SKM-1 (cell line): ENCODE data around the gene TRAPPC1.
A peak's percentile ranks its signal among the peaks of the same experiment; 100 is the strongest.
"Not testable (repeated sequence)": the region's sequence is repeated elsewhere in the genome, so short reads cannot be mapped to it uniquely, and the experiment has no call there.

Experiments used
- DNase-seq: peaks from one replicate; lab custom pipeline; 2025; ENCODE audit not compliant: unreplicated experiment; lab: John Stamatoyannopoulos, UW

The TRAPPC1 gene, protein sequence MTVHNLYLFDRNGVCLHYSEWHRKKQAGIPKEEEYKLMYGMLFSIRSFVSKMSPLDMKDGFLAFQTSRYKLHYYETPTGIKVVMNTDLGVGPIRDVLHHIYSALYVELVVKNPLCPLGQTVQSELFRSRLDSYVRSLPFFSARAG

DNA sequence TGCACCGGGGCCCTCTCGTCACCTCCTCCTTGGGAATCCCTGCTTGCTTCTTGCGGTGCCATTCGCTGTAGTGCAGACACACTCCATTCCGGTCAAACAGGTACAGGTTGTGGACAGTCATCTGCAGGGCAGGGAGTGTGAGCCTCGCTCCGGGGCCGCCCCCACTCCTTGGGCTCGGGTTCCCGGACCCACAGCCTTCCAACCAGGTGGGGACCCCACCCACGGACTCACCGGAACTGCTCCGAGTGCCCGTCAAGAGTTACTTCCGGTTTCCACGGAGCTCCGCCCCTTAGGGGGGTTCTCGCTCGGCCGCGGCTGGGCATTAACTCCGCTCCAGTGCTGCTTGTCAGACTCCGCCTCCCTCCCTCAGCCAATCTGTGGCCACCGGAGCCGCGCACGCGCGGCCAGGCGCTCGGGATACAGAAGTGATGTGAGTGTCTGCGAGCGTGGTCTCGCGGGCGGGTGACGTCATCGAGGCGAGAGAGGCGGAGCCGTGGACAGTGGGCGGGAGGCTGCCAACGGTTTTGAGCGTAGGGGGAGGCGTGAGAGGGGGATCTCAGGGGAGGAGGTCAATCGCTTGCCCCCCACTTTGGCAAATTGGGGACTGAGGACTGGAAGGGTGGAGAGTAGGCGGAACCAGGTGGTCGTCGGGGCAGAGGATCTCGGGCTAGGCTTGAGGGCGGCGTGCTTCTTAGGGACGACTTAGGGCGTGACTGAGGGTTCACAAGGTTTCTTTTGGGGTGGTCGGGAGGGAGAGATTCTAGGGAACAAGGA, at the start of gene TRAPPC1, which contains the start of gene CNTROB:
TRAPPC1 (minus strand) TSS at position 238 of the 774 bp plus-strand sequence; CDS start at position 121, 117 bp downstream.
CNTROB (plus strand) TSS at position 498 of the 774 bp plus-strand sequence. CDS start 874 bp downstream, outside the sequence.
- peak; percentile 82 for DNase-seq

DNA sequence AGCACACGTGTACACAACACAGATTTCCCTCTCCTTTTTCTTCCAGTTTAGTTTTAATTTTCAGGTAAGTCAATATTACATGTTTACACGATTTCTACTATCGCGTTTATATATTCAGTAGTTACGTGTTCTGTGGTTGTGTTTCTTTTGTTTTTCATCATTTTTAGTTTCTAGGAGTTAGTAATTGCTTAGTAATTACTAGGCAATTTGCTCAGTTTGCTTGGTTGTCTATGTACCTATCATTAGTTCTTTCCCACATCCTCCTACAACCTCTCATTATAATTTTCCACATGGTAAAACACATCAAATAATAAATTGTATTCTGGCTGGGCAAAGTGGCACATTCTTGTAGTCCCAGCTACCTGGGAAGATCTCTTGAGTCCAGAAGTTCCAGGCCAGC, 46.1 kb upstream of the TRAPPC1 start:
- no peak for DNase-seq

DNA sequence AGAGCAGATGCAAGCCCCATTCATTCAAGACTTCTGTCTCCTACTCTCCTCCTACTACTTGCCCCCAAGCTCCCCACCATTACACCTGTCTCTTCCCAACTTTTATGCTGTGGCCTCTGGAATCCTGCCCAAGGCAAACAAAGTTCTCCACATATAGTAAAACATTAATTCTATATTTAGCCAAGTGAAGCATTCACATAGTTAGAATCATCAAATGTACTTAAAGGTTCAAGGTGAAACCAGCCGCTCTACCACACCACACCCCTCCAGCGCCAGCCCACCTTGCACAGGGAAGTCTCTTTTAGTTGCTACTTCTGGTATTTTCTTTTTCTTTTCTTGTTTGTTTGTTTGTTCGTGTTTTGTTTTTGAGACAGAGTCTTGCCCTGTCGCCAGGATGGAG, 45.3 kb upstream of the TRAPPC1 start:
- DNase-seq = no peak

DNA sequence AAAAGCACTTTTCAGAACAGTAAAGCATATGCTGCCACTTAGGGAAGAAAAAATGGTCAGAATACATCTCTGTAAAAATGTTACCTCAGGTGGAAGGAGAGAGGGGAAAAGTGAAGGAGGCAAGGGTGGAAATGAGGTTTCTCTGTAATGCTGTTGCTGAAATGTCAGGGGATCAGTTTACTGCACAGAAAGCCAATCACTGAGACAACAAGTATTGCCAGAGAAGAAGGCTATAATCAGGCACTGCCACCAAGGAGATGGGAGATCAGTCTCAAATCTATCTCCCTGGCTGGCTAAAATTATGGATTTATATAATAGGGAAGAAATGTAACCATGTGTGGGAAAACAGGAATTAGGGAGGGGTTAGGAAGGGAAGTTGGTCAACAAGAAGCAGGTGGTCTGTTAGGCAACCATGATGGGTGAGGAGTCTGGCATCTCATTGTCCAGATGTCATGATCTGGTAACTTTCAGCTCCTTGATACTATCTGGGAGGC, 42.9 kb upstream of the TRAPPC1 start:
- DNase-seq = no peak

DNA sequence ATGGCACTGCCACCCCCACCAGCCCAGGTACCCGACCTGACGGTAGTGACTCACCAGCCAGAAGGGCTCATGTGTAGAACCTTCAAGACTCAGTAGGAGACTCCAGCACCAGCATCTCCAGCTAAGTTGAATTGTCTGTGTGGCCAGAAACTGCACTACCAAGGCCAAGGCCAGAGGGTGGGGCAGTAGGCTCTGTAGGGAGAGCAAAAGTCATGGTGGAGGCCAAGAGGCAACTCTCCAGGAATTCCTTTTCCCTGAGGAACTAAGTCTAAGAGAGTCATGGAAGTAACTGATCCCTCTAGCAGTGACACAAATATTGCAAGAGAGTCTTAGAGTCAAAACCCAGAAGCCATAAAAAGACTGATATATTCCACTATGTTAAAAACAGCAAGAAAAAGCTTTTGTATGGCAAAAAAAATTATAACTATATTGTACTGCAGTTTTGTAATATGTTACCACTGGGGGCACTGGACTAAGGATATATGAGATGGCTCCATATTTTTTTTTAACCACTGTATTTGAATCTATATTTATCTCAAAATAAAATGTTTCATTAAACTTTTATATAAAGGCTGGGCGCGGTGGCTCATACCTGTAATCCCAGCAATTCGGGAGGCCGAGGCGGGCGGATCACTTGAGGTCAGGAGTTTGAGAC, 40.5 kb upstream of the TRAPPC1 start:
- DNase-seq = no peak

DNA sequence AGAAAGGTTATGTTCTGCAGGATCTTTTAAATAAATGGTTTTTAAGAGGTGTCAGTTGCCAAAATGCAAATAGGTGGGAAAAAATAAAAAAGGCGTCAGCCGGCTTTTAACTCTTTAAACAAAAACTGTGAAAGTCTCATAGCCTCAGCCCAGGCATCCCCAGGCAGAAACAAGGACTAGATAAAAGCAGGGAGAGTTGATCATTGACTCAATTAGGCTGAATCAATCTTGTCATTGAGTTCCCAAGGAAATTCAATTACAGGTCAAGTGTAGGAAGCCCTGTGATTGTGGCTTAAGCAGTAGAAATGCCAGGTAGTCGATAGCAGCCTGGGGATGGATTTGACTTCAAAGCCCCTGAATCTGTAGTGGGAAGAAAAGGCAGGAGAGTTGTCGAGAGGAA, 39.9 kb upstream of the TRAPPC1 start:
- no peak for DNase-seq

DNA sequence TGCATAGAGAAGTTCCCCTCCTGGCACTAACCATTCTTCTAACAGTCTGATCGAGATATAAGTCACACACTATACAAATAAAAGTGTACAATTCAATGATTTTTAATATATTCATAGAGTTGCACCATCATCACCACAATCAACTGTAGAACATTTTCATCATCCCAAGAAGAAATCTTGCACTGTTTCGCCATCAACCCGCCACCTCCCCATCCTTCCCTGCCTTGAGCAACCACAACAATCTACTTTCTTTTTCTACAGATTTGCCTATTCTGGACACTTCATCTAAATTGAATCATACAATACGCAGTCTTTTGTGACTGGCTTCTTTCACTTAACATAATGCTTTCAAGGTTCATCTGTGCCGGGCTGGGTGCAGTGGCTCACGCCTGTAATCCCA, 37.7 kb upstream of the TRAPPC1 start:
- DNase-seq = peak; percentile 6

DNA sequence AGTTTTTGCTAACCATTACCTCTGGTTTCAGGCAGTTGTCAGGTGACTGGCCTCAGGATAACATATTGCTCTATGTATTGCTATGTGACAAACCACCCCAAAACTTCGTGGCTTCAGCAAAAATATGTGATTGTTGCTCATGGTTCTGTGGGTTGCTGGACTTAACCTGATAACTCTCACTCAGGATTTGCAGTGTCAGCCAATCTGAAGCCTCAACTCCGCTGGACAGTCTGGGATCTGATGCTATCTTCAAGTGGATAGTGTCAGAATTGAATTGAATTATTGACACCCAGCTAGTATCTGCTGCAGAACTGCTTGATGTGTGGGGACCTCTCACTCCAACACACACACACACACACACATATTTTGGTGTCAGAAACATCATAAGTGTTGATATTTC, 36.0 kb upstream of the TRAPPC1 start:
- no peak for DNase-seq

DNA sequence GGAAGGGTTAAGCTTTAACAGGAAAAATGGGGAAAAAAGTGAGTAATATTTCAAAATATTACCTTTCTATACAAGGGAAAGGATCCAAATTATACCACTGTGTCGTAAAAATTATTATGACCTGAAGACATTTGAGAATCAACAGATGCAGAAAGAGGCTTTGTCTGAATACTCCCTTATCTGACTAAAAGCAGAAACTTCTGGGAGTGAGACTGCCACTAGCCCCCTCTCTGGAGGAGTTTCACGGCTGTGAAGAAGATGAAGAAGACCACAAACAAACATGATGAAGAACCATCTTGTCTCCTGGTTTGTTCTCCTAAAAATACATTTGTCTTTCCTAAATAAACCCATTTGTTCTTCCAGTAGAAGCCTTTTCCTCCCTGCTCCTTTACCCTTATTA, 29.7 kb upstream of the TRAPPC1 start:
- no peak for DNase-seq

DNA sequence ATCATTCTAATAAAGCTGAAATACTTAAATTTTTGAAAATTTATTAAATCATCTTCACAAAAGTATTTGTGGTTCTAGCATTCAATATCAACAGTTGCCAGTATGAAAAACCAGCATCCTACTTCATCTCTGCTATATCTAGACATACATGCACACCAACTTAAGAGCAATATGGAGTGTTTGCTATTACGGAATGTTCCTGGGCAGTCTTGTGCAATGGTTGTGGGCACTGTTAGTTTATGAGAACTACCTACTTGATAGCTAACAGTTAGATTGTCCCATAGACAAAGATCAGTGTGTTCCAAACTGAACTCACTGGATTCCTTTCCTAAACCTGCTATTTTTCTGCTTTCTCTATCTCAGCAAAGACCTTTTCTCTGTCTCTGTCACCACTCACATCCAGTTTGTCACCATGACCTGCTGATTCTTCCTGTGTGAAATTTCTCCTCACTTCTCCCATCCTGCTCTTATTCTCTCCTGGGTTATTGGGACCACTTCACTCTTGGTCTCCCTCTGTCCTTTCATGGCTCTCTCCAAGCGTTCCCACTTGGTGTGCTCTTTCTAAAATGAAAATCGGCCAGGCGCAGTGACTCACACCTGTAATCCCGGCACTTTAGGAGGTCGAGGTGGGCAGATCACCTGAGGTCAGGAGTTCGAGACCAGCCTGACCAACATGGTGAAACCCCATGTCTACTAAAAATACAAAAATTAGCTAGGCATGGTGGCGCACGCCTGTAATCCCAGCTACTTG, 27.9 kb upstream of the TRAPPC1 start:
- DNase-seq = peak; percentile 33

DNA sequence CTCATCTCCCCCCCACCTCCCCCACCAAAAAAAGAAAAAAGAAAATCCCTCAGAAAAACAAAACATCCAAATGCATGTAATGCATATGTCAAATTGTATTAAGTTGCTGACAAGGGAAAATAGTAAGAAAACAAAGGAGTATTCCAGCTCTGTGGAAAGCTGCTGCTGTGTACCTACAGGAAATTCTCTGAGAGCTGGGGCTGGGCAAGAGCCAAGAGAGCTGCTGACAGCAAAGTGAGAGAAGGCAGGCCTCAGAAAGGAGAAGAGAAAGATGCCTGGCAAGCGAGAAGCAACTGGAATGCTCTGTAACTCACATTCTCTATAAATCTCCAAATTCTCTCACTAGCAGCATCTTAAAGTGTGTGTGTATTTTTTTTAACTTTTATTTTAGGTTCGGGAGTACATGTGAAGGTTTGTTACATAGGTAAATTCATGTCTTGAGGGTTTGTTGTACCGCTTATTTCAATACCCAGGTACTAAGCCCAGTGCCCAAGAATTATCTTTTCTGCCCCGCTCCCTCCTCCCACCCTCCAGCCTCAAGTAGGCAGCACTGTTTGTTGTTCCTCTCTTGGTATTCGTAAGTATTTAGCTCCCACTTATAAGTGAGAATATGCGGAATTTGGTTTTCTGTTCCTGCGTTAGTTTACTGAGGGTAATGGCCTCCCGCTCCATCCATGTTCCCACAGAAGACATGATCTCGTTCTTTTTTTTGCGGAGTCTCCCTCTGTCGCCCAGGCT, 24.7 kb upstream of the TRAPPC1 start:
- DNase-seq = no peak

DNA sequence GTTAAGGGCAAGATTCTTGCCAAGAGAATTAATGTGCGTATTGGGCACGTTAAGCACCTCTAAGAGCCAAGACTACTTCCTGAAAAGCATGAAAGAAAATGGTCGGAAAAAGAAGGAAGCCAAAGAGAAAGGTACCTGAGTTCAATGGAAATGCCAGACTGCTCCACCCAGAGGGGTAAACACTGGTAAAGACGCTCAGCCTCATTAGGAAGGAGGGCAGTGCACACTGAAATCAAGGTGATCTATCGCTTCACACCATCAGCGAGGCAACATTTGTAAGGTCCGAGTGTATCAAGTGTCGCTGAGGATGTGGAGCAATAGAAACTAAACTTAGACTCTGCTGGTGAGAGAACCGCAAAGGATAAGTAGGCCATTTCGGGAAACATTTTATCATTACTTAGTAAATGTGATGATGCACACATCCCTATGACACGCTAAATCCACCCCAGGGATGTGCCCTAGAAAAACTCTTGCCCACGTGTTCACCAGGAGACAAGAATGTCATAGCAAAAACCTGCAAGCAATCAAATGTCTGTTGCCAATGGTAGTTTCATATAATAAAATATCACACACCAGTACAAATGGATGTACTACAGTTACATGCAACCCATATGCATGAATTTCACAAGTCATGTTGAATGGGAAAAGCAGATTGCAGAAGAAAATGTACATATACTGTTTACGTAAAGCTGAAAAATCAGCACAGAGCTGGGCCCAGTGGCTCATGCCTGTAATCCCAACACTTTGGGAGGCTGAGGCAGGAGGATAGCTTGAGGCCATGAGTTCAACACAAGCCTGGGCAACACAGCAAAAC, 23.9 kb upstream of the TRAPPC1 start:
- DNase-seq = no peak

DNA sequence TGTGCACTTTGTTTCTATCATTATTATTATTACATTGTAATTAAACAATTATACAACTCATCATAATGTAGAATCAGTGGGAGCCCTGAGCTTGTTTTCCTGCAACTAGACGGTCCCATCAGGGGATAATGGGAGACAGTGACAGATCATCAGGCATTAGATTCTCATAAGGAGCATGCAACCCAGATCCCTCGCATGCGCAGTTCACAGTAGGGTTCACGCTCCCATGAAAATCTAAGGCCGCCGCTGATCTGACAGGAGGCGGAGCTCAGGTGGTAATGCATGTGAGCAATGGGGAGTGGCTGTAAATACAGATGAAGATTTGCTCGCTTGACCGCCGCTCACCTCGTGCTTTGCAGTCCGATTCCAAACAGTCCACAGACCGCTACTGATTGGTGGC, 21.5 kb upstream of the TRAPPC1 start:
- not testable (repeated sequence) for DNase-seq

DNA sequence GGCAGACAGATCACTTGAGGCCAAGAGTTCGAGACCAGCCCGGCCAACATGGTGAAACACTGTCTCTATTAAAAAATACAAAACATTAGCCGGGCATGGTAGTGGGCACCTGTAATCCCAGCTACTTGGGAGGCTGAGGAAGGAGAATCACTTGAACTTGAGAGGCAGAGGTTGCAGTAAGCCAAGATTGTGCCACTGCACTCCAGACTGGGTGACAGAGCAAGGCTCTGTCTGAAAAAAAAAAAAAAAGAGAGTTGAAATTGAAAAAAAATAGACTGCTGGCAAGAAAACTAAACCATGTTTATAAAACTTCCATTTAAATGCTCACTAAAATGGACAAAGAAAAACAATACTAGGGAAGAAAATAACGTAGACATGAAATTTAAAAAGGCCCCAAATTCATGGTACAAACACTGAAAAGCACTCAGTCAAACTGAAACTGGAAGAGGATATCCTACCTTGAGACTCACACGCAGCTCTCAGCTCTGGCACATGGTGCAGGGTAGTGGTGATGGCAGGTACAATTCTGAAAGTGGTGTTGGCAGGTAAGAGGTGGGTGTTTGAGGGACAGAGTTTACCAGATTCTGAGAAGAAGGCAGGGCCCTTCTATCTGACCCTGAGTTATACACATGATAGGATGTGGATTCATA, 19.5 kb upstream of the TRAPPC1 start:
- DNase-seq = no peak

DNA sequence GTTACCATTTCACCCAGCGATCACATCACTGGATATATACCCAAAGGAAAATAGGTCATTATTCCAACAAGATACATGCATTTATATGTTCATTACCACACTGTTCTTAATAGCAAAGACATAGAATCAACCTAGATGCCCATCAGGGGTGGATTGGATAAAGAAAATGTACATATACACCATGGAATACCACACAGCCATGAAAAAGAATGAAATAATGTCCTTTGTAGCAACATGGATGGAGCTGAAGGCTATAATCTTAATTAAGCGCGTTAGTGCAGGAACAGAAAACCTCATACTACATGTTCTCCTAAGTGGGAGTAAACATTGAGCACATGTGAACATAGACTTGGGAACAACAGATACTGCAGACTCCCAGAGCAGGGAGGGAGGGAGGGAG, 18.8 kb upstream of the TRAPPC1 start:
- DNase-seq = no peak

DNA sequence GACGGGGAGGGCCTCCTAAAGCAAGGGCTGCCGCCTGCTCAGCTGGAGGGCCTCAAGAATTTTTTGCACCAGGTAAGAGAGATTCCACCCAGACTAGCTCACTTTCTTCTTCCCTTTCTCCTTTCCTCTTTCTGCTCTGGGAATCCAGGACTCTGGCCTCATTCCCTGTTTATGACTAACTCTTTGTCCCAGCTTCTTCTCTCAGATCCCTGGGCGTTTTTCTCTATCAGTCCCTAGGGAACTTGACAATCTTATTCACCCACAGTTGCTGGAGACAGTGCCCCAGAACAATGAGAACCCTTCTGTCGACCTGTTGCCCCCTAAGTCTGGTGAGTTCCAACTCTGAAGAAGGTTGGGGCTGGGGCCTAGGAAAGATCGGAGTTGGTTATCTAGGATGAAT, 15.9 kb upstream of the TRAPPC1 start:
- DNase-seq = no peak

DNA sequence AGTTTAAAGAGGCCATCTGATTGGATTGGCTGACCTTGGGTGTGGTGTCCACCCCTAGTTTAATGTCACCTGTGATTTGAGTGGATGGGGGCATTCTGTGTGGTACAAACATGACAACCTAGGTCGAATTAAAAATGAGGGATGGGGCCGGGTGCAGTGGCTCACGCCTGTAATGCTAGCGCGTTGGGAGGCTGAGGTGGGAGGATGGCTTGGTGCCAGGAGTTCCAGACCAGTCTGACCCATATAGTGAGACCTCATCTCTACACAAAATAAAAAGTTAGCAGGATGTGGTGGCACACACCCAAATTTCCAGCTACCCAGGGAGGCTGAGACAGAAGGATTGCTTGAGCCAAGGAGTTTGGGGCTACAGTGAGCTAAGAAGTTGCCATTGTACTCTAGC, 14.7 kb upstream of the TRAPPC1 start:
- no peak for DNase-seq

DNA sequence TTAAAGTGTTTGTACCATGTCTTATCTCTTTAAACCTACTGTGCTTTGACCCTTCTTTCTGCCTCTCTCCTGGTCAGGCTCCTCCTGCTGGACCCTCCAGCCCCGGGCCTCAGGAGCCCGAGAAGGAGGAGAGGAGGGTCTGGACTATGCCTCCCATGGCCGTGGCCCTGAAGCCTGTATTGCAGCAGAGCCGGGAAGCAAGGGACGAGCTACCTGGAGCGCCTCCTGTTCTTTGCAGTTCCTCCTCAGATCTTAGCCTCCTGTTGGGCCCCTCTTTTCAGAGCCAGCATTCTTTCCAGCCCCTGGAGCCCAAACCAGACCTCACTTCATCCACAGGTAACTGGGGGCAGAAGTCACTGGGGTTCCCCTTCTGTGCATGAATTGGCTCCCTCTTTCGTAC, 13.9 kb upstream of the TRAPPC1 start:
- no peak for DNase-seq

DNA sequence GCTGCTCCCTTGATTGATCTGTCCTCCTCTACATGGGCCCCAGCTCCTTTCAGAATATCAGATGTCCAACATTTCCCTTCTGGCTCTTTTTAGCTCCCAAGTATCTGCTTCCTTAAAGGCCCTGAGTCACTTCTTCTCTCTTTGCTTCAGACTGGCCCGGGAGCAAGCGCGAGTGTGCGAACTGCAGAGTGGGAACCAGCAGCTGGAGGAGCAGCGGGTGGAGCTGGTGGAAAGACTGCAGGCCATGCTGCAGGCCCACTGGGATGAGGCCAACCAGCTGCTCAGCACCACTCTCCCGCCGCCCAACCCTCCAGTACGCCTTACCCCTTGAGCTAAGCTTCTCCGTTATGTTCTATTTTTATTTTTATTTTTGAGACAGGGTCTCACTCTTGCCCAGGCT, 12.6 kb upstream of the TRAPPC1 start:
- DNase-seq = no peak
